ENCODE measurements around the gene DLX6. TPM values are rescaled to one million over a fixed set of nuclear protein-coding genes. Genes with fewer than 3 reads are reported as not detected.
A peak's percentile ranks its signal among the peaks of the same experiment; 100 is the strongest.

DLX6 gene
- total RNA-seq, 1 donor, result under 0.01 TPM

GRCh38 chr7:97009753-97010732 is 4.7 kb downstream of the DLX6 start:
- no peak for DNase-seq (ENCODE audit: low read depth in 2 of 3, low spot score in 2 of 3)

GRCh38 chr7:97011104-97011503 is 5.8 kb downstream of the DLX6 start:
- DNase-seq (ENCODE audit: low read depth in 2 of 3, low spot score in 2 of 3), result no peak

GRCh38 chr7:97011536-97012364 is 6.4 kb downstream of the DLX6 start:
- DNase-seq (ENCODE audit: low read depth in 2 of 3, low spot score in 2 of 3), result no peak

GRCh38 chr7:97012365-97013133 is 7.2 kb downstream of the DLX6 start:
- DNase-seq (ENCODE audit: low read depth in 2 of 3, low spot score in 2 of 3), result no peak

GRCh38 chr7:97013134-97013844 is 7.9 kb downstream of the DLX6 start:
- DNase-seq (ENCODE audit: low read depth in 2 of 3, low spot score in 2 of 3), result no peak

- no peak for DNase-seq (ENCODE audit: low read depth in 2 of 3, low spot score in 2 of 3)
Measured at GRCh38 chr7:97013845-97014134, 8.4 kb downstream of the DLX6 start.

GRCh38 chr7:97014145-97014750 is 8.9 kb downstream of the DLX6 start:
- no peak for DNase-seq (ENCODE audit: low read depth in 2 of 3, low spot score in 2 of 3)

GRCh38 chr7:97015279-97015678 is 9.9 kb downstream of the DLX6 start:
- no peak for DNase-seq (ENCODE audit: low read depth in 2 of 3, low spot score in 2 of 3)

GRCh38 chr7:97015756-97016380 is 10.5 kb downstream of the DLX6 start:
- DNase-seq (ENCODE audit: low read depth in 2 of 3, low spot score in 2 of 3), result peak in 1 of 3 donors; percentile 18

- DNase-seq (ENCODE audit: low read depth in 2 of 3, low spot score in 2 of 3), result peak in 1 of 3 donors; percentile 2
Measured at GRCh38 chr7:97016381-97017191, 11.2 kb downstream of the DLX6 start.

- no peak for DNase-seq (ENCODE audit: low read depth in 2 of 3, low spot score in 2 of 3)
Measured at GRCh38 chr7:97017192-97018125, 12.1 kb downstream of the DLX6 start.

- peak in 1 of 3 donors; percentile 7 for DNase-seq (ENCODE audit: low read depth in 2 of 3, low spot score in 2 of 3)
Measured at GRCh38 chr7:97018126-97018601, 12.8 kb downstream of the DLX6 start.

GRCh38 chr7:97018791-97019531 is 13.6 kb downstream of the DLX6 start:
- DNase-seq (ENCODE audit: low read depth in 2 of 3, low spot score in 2 of 3), result peak in 1 of 3 donors; percentile 10

- no peak for DNase-seq (ENCODE audit: low read depth in 2 of 3, low spot score in 2 of 3)
Measured at GRCh38 chr7:97019710-97020225, 14.4 kb downstream of the DLX6 start.

- DNase-seq (ENCODE audit: low read depth in 2 of 3, low spot score in 2 of 3), result no peak
Measured at GRCh38 chr7:97020601-97020995, 15.2 kb downstream of the DLX6 start.

- peak in 1 of 3 donors; percentile 4 for DNase-seq (ENCODE audit: low read depth in 2 of 3, low spot score in 2 of 3)
Measured at GRCh38 chr7:97020996-97021746, 15.8 kb downstream of the DLX6 start.
